Stimulated activated naive B cell treated with anti-CD40 and anti-IgM and Interleukin-4, amounts not matched to agents 10 μg/mL and 1 μg/mL and 100 μg/mL, for 72 hours (primary cell): Measurements from ENCODE around the gene NCMAP.

Source experiments
- ATAC-seq, 2 donors: fragments of 150-1000 bp; cut with Tn5 transposase; replicated peaks; 2 replicates each; pipeline ENCODE4 v1.10.0; 2021; ENCODE audit warnings: moderate library complexity in 1 of 2
- DNase-seq: peaks from one replicate; pipeline ENCODE4 v3.0.0; 2021
- H3K27ac Mint-ChIP-seq: one replicate; pipeline ENCODE4 v1.8.0; 2022; ENCODE audit warnings: mild to moderate bottlenecking, mixed read lengths
- H3K27me3 Mint-ChIP-seq, 2 donors: one replicate each; pipeline ENCODE4 v1.8.0; 2022; ENCODE audit warnings: mixed read lengths in 2 of 2
- H3K36me3 Mint-ChIP-seq, 2 donors: one replicate each; pipeline ENCODE4 v1.8.0; 2022; ENCODE audit warnings: mixed read lengths in 2 of 2, mild to moderate bottlenecking in 1 of 2
- H3K4me1 Mint-ChIP-seq, 2 donors: one replicate each; pipeline ENCODE4 v1.8.0; 2022; ENCODE audit warnings: mixed read lengths in 2 of 2, mild to moderate bottlenecking in 1 of 2
- H3K4me3 Mint-ChIP-seq, 2 donors: one replicate each; pipeline ENCODE4 v1.8.0; 2022; ENCODE audit warnings: mild to moderate bottlenecking in 2 of 2, mixed read lengths in 2 of 2, moderate library complexity in 1 of 2
- H3K9me3 Mint-ChIP-seq, 2 donors: one replicate each; pipeline ENCODE4 v1.8.0; 2022; ENCODE audit warnings: mixed read lengths in 2 of 2, mild to moderate bottlenecking in 1 of 2

The NCMAP gene

DNA sequence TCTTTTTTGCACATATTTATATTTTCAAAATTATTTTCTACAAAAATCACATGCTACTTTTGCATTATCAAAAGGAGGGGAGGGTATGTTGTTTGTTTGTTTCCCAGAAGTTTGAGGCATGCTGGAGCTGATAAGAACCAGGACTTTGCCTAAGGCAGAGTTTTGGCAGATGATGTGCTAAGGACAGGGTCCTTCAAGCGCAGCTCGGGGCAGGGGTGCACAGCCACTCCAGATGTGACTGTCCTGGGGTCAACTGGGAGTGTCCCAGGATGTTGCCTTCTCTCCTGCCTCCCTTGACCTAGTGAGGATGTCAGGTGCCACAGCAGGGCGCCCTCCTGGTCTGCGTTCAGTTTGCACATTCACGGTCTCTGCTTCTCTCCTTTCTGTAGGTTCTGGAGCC is 44.7 kb downstream of the NCMAP start:
- Mint-ChIP-seq H3K9me3 (no peaks in the 10 kb centered on the region), H3K4me3 (no peak overlapping the region), H3K27me3 (peaks cover 9 to 14% of the 10 kb centered on the region in 2 donors), H3K36me3 (no peaks in the 10 kb centered on the region), H3K4me1 (no peaks in the 10 kb centered on the region), H3K27ac (no peak overlapping the region)
- DNase-seq: no peak
- no peak for ATAC-seq

DNA sequence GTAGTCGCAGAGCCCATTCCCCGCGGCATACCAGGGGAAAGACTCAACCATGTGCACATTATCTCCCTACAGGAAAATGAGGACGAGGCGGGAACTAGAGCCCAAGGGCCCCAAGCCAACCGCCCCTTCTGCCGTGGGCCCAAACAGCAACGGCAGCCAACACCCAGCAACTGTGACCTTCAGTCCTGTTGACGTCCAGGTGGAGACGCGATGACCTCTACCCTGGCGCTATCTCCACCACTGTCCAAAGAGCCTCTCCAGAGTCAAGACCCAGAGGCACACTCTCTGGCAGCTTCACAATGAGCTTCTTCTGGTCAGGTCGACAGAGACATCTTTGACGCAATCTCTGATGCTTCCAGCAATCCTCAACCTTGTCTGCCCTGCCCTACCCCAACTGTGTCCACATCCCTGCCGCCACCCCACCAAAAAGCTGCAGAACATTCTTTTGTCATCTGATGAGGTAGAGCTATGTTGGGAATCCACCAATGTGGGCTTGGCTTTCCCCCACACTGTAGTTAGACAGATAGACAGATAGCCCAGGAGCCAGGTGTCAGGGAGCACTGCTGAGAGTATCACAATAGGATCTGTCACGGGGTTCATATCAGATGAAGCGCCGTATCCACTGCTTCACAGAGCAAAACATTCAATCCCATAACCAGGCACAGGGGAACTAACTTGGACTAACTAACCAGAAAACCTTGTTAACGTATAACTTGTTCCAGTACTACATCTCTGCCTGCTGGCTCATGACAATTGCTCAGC is 49.8 kb downstream of the NCMAP start:
- H3K4me3 Mint-ChIP-seq: no peak overlapping the region
- no peaks in the 10 kb centered on the region for H3K36me3 Mint-ChIP-seq
- DNase-seq (no peak), ATAC-seq (no peak)
- peaks cover 8 to 10% of the 10 kb centered on the region in 2 donors for H3K27me3 Mint-ChIP-seq
- H3K9me3 Mint-ChIP-seq: no peaks in the 10 kb centered on the region
- no peak overlapping the region for H3K27ac Mint-ChIP-seq
- no peaks in the 10 kb centered on the region for H3K4me1 Mint-ChIP-seq

DNA sequence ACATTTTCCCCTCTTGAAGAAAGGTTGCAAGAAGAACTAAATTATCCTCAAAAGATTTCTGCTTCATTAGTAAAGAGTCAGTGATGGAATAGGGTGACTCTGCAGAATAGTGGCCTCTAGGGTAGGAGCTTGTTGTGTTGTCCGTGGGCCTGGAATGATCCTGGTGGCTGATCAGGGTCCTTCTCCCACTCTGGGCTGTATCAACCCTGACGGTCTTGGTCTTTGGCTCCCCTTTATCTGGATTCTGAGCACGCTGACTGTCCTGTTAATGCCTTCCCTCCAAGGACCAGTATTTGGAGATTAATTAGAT is 50.4 kb downstream of the NCMAP start:
- ATAC-seq: no peak
- Mint-ChIP-seq H3K27me3 (peaks cover 5 to 12% of the 10 kb centered on the region in 2 donors), H3K27ac (no peak overlapping the region), H3K4me3 (no peak overlapping the region), H3K36me3 (no peaks in the 10 kb centered on the region), H3K9me3 (no peaks in the 10 kb centered on the region), H3K4me1 (no peaks in the 10 kb centered on the region)
- no peak for DNase-seq

DNA sequence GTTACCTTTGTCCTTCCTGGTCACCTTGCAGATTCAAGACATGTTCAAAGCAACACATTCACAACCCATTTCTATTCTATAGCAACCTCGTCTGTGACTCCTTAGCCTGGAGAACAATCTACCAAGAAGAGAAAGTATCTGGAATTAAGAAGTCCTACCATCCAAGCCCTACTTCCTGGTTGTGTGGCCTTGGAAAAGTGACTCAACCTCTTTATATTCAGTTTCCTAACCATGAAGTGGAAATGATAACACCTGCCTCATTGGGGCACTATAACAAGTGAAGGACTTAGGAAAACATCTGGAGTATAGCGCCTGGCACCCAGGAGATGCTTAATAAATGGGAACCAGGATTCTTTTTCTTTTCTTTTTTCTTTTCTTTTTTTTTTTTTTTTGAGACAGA is 50.7 kb downstream of the NCMAP start:
- ATAC-seq (no peak), DNase-seq (no peak)
- Mint-ChIP-seq H3K9me3 (no peaks in the 10 kb centered on the region), H3K4me1 (no peaks in the 10 kb centered on the region), H3K4me3 (no peak overlapping the region), H3K27me3 (peaks cover 5 to 12% of the 10 kb centered on the region in 2 donors), H3K27ac (no peak overlapping the region), H3K36me3 (no peaks in the 10 kb centered on the region)

DNA sequence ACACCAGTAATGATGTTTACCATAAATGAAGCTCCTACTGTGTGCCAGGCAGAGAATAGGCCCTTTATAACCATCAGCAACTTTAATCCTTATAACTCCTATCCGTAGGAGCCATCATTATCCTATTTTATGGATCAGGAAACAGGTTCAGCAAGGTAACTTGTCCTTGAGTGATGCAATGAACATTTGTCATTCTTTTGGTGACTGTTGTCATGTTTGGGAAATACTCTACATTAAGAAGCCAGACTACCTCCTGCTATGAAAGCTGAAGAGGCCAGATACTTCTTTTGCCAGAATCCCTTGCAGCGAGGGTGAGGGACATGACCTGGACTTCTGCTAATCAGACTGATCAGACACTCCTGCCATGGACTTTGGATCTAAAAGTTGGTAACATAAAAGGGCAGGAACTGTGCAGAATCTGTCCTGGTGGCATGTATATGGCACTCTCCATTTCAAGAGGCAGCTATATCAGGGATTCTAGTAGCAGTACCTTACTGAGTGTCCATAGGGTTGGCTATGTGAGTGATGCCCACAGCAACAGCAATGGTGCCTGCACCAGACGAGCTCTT is 54.1 kb downstream of the NCMAP start:
- no peaks in the 10 kb centered on the region for H3K36me3 Mint-ChIP-seq
- no peak for ATAC-seq

DNA sequence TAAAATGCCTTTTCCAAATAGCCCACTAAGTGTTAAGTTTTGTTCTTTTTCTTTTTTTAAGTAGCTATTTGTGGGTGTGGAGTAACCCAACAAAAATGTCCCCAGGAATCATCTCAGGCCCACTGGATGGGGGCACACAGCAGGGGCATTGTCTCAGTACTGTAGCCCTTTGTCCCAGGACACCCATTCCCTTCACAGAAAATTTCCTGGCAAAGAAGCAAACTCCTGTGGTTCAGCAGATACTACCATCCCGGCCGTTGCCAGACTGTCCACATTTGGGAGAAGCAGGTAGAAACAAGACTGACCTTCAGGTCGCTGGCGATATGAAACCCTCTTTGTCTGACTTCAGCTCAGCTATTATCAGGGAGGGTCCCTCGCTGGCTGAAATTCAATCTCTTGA is 63.5 kb downstream of the NCMAP start:
- DNase-seq: no peak
- Mint-ChIP-seq H3K4me1 (no peaks in the 10 kb centered on the region), H3K36me3 (no peaks in the 10 kb centered on the region), H3K4me3 (no peak overlapping the region), H3K9me3 (no peaks in the 10 kb centered on the region), H3K27ac (no peak overlapping the region), H3K27me3 (peaks cover 17 to 20% of the 10 kb centered on the region in 2 donors)
- no peak for ATAC-seq

More for the DNA sequence above, 54.1 kb downstream of the NCMAP start:
- no peak overlapping the region for H3K27ac Mint-ChIP-seq
- no peaks in the 10 kb centered on the region for H3K9me3 Mint-ChIP-seq
- H3K4me3 Mint-ChIP-seq: no peak overlapping the region
- H3K27me3 Mint-ChIP-seq: peaks cover 10 to 12% of the 10 kb centered on the region in 2 donors
- no peak for DNase-seq
- H3K4me1 Mint-ChIP-seq: no peaks in the 10 kb centered on the region

DNA sequence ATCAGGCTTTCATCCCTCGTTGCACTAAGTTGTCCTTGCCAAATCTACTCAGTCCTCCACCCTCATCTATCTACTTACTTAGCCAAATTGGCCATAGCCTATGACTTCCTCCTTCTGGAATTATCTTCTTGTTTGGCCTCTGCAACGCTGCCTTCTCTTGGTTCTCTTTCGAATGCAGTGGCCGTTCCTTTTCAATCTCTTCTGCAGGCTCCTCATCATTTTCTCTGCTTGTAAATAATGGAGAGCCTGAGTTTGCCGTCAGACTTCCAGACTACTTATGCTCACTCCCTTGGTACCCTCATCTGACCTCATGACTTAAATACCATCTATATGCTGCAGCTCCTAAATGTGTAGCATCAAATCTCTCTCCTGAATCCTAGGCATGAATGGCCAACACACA is 64.8 kb downstream of the NCMAP start:
- Mint-ChIP-seq H3K27me3 (peaks cover 17 to 20% of the 10 kb centered on the region in 2 donors), H3K4me3 (no peak overlapping the region), H3K36me3 (no peaks in the 10 kb centered on the region), H3K9me3 (no peaks in the 10 kb centered on the region), H3K4me1 (no peaks in the 10 kb centered on the region), H3K27ac (no peak overlapping the region)
- DNase-seq (no peak), ATAC-seq (no peak)

DNA sequence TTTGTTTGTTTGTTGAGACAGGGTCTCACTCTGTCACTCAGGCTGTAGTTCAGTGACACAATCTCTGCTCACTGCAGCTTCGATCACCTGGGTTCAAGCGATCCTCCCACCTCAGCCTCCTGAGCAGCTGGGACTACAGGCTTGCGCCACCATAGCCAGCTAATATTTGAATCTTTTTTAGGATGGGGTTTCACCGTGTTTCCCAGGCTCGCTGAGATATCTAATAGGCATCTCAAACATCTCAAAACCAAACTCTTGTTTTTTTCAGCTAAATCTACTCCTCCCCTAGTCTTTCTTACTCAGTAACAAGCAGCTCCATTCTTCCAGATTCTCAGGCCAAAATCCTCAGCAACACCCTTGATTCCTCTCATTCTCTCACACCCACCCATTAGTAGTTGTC is 65.2 kb downstream of the NCMAP start:
- H3K27me3 Mint-ChIP-seq: peaks cover 17 to 20% of the 10 kb centered on the region in 2 donors
- H3K27ac Mint-ChIP-seq: no peak overlapping the region
- no peaks in the 10 kb centered on the region for H3K36me3 Mint-ChIP-seq
- H3K4me3 Mint-ChIP-seq: no peak overlapping the region
- DNase-seq (no peak), ATAC-seq (no peak)
- H3K4me1 Mint-ChIP-seq: no peaks in the 10 kb centered on the region
- H3K9me3 Mint-ChIP-seq: no peaks in the 10 kb centered on the region

DNA sequence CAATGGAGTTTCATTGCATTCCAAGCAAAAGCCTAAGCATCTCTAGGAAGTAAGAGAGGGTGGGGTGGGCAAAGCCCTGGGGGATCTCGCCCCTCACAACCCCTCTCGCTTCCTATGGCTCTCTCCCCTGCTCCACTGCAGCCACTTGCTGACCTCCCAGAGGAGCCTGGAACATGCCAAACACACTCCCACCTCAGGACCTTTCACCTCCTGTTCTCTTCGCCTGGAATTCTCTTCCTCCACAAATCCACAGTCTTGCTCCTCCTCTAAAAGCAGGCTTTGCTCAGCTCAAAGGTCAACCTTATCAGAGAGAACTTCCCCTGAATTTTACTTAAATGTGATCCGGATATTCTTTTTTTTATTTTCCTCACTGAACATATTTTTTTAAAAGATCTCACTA is 66.3 kb downstream of the NCMAP start:
- Mint-ChIP-seq H3K27me3 (peaks cover 16 to 19% of the 10 kb centered on the region in 2 donors), H3K9me3 (no peaks in the 10 kb centered on the region), H3K4me1 (no peaks in the 10 kb centered on the region), H3K27ac (no peak overlapping the region), H3K36me3 (no peaks in the 10 kb centered on the region), H3K4me3 (no peak overlapping the region)
- DNase-seq (no peak), ATAC-seq (no peak)

DNA sequence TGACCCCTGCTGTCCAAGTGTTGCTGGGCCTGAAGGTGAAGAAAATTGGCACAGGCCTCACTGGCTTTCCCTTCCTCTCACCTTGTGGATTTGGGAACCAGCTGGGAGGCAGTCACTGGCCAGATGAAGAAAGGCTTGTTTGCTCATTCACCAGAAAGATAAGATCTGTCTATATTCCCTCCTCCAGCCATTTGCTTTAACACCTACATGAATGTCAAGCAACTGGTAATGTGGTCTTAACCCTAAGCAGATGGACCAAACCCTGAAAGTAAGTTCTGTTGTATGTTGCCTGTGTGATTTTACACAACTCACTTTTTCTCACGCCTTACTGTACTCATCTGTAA is 76.9 kb downstream of the NCMAP start:
- no peak for DNase-seq
- peaks cover 9 to 13% of the 10 kb centered on the region in 2 donors for H3K27me3 Mint-ChIP-seq
- no peak for ATAC-seq
- no peak overlapping the region for H3K27ac Mint-ChIP-seq
- no peaks in the 10 kb centered on the region for H3K36me3 Mint-ChIP-seq
- H3K4me3 Mint-ChIP-seq: no peak overlapping the region
- no peaks in the 10 kb centered on the region for H3K9me3 Mint-ChIP-seq
- H3K4me1 Mint-ChIP-seq: peaks cover 2 to 5% of the 10 kb centered on the region in 2 donors

DNA sequence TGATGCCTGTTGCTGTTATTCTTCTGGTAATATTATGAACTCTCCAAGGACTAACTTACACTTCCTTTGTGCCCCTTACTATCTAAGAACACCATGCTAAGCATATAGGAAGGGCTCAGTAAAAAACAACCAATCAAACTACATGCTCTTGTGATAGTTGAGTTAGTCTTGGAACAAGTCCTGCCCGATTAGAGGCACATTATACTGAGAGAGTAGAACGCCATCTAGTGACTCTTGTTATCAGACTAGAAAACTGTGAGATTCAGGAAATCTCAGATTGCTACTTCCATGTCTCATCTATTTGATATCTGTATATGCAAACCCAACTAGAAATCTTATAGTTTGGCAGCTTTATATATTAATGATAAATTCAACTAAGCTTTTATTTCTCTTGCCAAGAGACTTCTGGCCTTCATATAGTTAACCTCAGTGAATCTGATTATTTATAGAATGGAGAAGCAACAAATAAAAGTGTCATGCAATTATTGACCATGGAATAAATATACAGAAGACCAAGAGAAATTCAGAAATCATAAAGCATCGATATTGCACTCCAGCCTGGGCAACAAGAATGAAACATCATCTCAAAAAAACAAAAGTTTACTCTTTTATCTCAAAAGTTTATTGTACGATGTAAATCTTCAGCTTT is 79.4 kb downstream of the NCMAP start:
- Mint-ChIP-seq H3K27me3 (peaks cover 5 to 6% of the 10 kb centered on the region in 2 donors), H3K27ac (no peak overlapping the region), H3K9me3 (no peaks in the 10 kb centered on the region), H3K4me3 (no peak overlapping the region), H3K4me1 (peaks cover 2 to 5% of the 10 kb centered on the region in 2 donors), H3K36me3 (no peaks in the 10 kb centered on the region)
- DNase-seq (no peak), ATAC-seq (peak; percentile 84 to 85)

DNA sequence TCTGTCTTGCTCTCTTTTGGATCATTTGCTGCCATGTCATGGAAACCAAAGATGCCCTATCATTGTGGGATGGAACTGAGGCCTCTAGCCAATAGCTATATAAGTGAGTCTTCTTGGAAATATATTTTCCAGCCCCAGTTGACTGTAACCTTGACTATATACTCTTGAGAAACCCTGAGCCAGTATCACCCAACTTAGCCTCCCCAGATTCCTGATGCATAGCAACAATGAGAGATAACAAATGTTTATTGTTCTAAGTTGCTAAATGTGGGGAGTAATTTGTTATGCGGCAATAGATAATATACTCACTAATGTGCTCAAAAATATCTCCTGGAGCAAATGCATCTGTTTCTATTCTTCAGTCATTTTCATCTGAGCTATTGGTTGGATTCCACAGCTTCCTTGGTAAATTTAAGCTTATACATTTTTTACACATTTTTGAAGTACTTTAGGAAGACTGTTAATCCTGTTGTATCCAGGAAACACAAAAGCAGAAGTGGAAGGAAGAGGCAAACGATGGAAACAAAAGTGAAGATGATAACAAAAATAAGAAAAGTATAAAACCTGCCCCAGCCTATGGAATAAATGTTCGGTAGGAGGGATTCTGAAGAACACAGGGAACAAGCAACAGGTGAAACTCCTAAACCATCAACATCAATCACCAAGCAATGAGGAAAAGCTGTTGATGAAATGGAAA is 80.9 kb downstream of the NCMAP start:
- DNase-seq: no peak
- Mint-ChIP-seq H3K27me3 (peaks cover 0 to 6% of the 10 kb centered on the region in 2 donors), H3K36me3 (peaks cover 1 to 5% of the 10 kb centered on the region in 2 donors), H3K9me3 (no peaks in the 10 kb centered on the region), H3K4me1 (peaks cover 8 to 19% of the 10 kb centered on the region in 2 donors), H3K27ac (no peak overlapping the region), H3K4me3 (no peak overlapping the region)
- no peak for ATAC-seq

DNA sequence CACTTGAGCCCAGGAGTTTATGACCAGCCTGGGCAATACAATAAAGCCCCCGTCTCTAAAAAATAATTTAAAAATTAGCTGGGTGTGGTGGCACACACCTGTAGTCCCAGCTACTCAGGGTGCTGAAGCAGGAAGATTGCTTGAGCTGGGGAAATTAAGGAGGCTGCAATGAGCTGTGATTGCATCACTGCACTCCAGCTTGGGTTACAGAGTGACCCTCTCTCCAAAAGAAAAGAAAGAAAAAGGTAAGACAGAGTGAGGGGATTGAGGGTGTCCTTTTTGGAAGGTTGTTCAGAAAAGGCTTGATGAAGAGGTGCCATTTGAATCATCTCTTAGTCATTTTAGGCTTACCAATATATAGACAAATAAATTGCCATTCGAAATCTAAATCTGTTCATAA is 83.2 kb downstream of the NCMAP start:
- Mint-ChIP-seq H3K27me3 (peaks cover 0 to 6% of the 10 kb centered on the region in 2 donors), H3K27ac (no peak overlapping the region), H3K36me3 (peaks cover 4 to 10% of the 10 kb centered on the region in 2 donors), H3K4me1 (peaks cover 10 to 20% of the 10 kb centered on the region in 2 donors), H3K4me3 (no peak overlapping the region), H3K9me3 (no peaks in the 10 kb centered on the region)
- DNase-seq (no peak), ATAC-seq (no peak)

DNA sequence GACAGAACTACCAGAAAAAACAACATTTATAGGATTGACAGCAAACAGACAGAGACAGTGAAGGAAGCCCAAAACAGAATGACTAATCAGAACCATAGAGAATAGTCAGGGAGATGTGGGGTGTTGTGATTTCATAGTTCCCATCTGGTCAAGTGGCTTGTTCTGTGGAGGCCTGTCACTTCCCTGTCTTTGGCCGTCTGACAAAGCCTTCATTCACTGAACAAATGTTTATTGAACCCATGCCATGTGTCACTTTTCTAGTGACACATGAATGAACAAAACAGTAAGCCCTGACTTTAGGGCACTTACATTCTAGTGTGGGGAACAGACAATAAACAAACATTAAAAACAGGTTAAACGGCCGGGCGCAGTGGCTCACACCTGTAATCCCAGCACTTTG is 84.0 kb downstream of the NCMAP start:
- DNase-seq (no peak), ATAC-seq (no peak)
- no peak overlapping the region for H3K27ac Mint-ChIP-seq
- H3K27me3 Mint-ChIP-seq: peaks cover 0 to 6% of the 10 kb centered on the region in 2 donors
- no peak overlapping the region for H3K4me3 Mint-ChIP-seq
- peaks cover 12 to 26% of the 10 kb centered on the region in 2 donors for H3K4me1 Mint-ChIP-seq
- no peaks in the 10 kb centered on the region for H3K9me3 Mint-ChIP-seq
- peaks cover 4 to 15% of the 10 kb centered on the region in 2 donors for H3K36me3 Mint-ChIP-seq
